Nucleus accumbens (tissue), 56 donors: ENCODE data around the gene SP1.
"Not testable (repeated sequence)": the region's sequence is repeated elsewhere in the genome, so short reads cannot be mapped to it uniquely, and the experiment has no call there.

Source experiments
- DNase-seq, 56 donors: peaks; one replicate each; lab custom pipeline; 2025; lab: John Stamatoyannopoulos, UW

Gene SP1

DNA sequence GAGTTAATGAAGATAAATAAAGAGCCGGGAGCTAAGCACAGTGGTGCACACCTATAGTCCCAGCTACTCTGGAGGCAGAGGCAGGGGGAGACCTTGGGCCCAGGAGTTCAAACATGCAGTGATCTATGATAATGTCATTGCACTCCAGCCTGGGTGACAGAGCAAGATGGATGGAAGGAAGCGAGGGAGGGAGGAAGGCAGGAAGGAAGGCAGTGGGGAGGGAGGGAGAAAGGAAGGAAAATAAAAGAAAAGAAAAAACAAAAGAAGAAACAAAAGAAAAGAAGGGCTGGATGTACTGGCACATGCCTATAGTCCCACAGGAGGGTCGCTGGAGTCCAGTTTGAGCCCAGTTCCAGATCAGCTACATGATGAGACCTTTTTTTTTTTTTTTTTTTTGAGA is 24.9 kb upstream of the SP1 start:
- DNase-seq: no peak

DNA sequence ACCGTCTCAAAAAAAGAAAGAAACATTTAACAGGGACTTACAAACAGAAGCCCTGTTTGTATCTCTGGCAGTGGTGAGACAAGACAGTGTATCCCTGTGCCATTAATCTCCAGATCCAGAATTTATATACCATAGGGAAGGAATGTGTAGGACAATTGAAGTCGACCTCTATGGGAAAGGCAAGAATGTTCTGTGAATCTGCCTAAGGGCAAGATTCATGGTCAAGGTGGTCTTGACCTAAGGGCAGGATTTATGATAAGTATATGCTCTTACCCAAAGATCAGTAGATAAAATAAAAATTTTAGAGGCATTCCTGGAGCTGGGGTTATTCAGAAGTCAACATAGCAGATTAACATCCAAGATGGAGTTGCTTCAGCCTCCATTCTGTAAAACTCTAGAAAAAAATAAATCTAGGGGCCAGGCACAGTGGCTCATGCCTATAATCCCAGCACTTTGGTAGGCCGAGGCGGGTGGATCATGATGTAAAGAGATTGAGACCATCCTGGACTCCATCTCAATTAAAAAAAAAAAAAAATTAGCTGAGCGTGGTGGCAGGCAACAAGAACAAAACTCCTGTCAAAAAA is 21.0 kb upstream of the SP1 start:
- DNase-seq: no peak

GRCh38 chr12:53361638-53362037 is 18.3 kb upstream of the SP1 start:
- DNase-seq: not testable (repeated sequence)

GRCh38 chr12:53365245-53365904 is 14.6 kb upstream of the SP1 start:
- no peak for DNase-seq

DNA sequence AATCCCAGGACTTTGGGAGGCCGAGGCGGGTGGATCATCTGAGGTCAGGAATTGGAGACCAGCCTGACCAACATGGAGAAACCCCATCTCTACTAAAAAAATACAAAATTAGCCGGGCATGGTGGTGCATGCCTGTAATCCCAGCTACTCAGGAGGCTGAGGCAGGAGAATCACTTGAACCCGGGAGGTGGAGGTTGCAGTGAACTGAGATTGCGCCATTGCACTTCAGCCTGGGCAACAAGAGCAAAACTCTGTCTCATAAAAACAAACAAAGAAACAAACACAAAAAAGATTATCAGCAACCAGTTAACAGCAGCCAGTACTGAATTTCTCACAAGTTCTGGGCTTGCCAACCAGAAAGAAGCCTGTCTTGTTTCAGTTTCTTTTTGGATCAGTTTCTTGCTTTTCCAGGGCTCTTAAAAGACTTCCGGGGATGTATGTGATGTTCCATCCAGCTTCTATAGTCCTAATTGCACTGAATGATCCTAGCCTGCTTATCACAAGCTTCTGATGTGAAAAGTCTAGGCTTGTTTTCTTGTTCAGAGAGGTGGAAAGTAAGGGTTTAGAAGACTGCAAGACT is 6.3 kb upstream of the SP1 start:
- DNase-seq: not testable (repeated sequence)

- DNase-seq: not testable (repeated sequence)
Measured at GRCh38 chr12:53374277-53374676, 5.7 kb upstream of the SP1 start.

GRCh38 chr12:53376747-53377146 is 3.2 kb upstream of the SP1 start:
- DNase-seq: no peak

DNA sequence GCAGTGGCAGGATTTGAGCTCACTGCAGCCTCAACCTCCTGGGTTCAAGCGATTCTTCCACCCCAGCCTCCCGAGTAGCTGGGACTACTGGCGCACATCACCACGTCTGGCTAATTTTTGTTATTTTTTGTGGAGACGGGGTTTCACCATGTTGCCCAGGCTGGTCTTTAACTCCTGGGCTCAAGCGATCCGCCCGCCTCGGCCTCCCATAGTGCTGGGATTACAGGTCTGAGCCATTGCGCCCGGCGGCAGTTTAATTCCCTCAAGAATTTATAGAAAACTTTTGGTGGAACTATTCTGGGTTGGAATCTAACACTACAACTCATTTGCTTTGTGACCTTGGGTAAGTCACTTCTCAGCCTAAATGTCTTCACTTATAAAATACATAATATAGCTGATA is 1.8 kb upstream of the SP1 start:
- no peak for DNase-seq

GRCh38 chr12:53378724-53379388 is 1.1 kb upstream of the SP1 start:
- DNase-seq: no peak

- DNase-seq: peak; percentile 94 to 100 (median 100)
Measured at GRCh38 chr12:53379389-53380103, 430 bp upstream of the SP1 start.

- DNase-seq: peak in 1 of 56 donors; percentile 37
Measured at GRCh38 chr12:53380794-53381730, 1.1 kb downstream of the SP1 start.

DNA sequence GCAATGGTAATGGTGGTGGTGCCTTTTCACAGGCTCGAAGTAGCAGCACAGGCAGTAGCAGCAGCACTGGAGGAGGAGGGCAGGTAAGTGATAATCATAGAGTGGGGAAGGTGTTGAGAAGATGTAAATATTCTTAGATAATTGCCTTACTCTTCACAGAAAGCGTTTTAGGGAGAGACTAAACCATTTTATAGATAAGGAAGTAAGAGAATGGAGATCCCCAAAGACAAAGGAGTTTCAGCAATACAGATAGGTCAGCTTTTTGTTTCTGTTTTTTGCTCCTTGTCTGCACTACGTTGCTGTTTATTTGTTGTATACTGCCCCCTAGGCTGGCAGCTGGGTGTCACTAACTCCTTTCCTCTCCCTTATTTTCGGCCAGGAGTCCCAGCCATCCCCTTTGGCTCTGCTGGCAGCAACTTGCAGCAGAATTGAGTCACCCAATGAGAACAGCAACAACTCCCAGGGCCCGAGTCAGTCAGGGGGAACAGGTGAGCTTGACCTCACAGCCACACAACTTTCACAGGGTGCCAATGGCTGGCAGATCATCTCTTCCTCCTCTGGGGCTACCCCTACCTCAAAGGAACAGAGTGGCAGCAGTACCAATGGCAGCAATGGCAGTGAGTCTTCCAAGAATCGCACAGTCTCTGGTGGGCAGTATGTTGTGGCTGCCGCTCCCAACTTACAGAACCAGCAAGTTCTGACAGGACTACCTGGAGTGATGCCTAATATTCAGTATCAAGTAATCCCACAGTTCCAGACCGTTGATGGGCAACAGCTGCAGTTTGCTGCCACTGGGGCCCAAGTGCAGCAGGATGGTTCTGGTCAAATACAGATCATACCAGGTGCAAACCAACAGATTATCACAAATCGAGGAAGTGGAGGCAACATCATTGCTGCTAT is 2.0 kb downstream of the SP1 start:
- peak in 20 of 56 donors; percentile 2 to 48 (median 12) for DNase-seq

GRCh38 chr12:53383258-53383657 is 3.3 kb downstream of the SP1 start:
- no peak for DNase-seq

DNA sequence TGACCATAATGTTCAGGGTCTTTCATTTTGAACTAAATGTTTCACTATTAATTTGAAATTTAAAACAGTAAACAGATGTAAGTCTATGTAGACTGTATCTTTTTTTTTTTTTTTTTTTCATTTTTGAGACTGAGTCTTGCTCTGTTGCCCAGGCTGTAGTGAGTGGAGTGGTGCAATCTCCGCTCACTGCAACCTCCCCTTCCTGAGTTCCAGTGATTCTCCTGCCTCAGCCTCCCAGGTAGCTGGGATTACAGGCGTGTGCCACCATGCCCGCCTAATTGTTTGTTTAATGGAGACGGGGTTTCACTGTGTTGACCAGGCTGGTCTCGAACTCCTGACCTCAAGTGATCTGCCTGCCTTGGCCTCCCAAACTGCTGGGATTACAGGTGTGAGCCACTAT is 6.4 kb downstream of the SP1 start:
- DNase-seq: not testable (repeated sequence)

GRCh38 chr12:53388932-53389331 is 9.0 kb downstream of the SP1 start:
- DNase-seq: no peak

- no peak for DNase-seq
Measured at GRCh38 chr12:53389702-53390101, 9.7 kb downstream of the SP1 start.

GRCh38 chr12:53391724-53392123 is 11.7 kb downstream of the SP1 start:
- DNase-seq: no peak

DNA sequence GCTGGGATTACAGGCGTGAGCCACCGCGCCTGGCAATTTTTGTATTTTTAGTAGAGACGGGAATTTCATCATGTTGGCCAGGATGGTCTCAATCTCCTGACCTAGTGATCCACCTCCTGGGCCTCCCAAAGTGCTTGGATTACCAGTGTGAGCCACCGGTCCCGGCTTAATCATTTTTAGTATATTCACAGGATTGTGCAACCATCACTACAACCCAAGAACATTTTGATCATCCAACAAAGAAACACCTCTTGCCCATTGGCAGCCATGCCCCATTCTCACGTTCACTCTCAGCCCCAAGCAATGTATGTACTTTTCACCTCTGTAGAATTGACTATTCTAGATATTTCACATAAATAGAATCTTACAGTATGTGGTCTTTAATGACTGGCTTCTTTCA is 19.9 kb downstream of the SP1 start:
- DNase-seq: no peak

DNA sequence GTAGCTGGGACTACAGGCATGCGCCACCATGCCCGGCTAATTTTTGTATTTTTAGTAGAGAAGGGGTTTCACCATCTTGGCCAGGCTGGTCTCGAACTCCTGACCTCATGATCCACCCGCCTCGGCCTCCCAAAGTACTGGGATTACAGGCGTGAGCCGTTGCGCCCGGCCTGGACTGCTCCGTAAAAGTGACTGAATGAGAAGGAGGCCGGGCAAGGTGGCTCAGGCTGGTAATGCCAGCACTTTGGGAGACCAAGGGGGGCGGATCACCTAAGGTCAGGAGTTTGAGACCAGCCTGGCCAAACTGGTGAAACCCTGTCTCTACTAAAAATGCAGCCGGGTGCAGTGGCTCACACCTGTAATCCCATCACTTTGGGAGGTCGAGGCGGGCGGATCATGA is 22.4 kb downstream of the SP1 start:
- not testable (repeated sequence) for DNase-seq
